PC-3 (cell line): ENCODE results near the gene ELANE. TPM values are rescaled to one million over a fixed set of nuclear protein-coding genes. Genes with fewer than 3 reads are reported as not detected.

ENCODE experiments used
- ATAC-seq: fragments of 200-7000 bp; cut with Tn5 transposase; 2 replicates; pipeline ENCODE4 v1.9.1; 2020; ENCODE audit warnings: mild to moderate bottlenecking, moderate library complexity
- BruUV-seq: library from RNA; stranded (reverse); fragments of 400-500 nt; replicated peaks from 2 replicates; lab custom pipeline; 2021; lab: Mats Ljungman, UMichigan
- CTCF ChIA-PET: fragments of 300-600 bp; sonication (Branson Sonifier 250); formaldehyde crosslinking; loops from one replicate; lab custom pipeline; 2022; ENCODE audit warnings: antibody characterized with exemption; lab: Charles Lee
- POLR2A ChIA-PET: fragments of 300-600 bp; sonication (Branson Sonifier 250); formaldehyde crosslinking; loops from one replicate; lab custom pipeline; 2022; ENCODE audit warnings: antibody characterized with exemption; ENCODE audit not compliant: unreplicated experiment; lab: Charles Lee
- DNase-seq: peaks from one replicate; pipeline ENCODE4 v3.0.0-alpha.2; 2015
- H2AFZ ChIP-seq: fragments of 300-600 bp; sonication (generic); 2 replicates; pipeline ENCODE4 v1.6.0; 2016; ENCODE audit warnings: antibody characterized with exemption, low read length
- H3F3A ChIP-seq: fragments of 300-600 bp; sonication (generic); one replicate; pipeline ENCODE4 v1.6.0; 2017; ENCODE audit warnings: antibody characterized with exemption, low read length, control low read depth, mild to moderate bottlenecking; ENCODE audit not compliant: unreplicated experiment
- H3K27ac ChIP-seq: fragments of 300-600 bp; sonication (generic); 2 replicates; pipeline ENCODE4 v1.5.1; 2016; ENCODE audit warnings: mild to moderate bottlenecking, low read length
- H3K27me3 ChIP-seq: fragments of 300-600 bp; sonication (generic); 2 replicates; pipeline ENCODE4 v1.6.1; 2016; ENCODE audit warnings: low read length, mixed read lengths
- H3K36me3 ChIP-seq: fragments of 300-600 bp; sonication (generic); 2 replicates; pipeline ENCODE4 v1.6.1; 2016; ENCODE audit warnings: low read depth, mixed run types, low read length, mixed read lengths
- H3K4me1 ChIP-seq: fragments of 300-600 bp; sonication (generic); 2 replicates; pipeline ENCODE4 v1.5.1; 2016; ENCODE audit warnings: low read length; ENCODE audit not compliant: insufficient read depth
- H3K4me2 ChIP-seq: fragments of 300-600 bp; sonication (generic); 2 replicates; pipeline ENCODE4 v1.6.0; 2016; ENCODE audit warnings: low read length
- H3K4me3 ChIP-seq: fragments of 300-600 bp; sonication (generic); 2 replicates; pipeline ENCODE4 v1.5.1; 2016; ENCODE audit warnings: mild to moderate bottlenecking, low read length, mixed read lengths
- H3K79me2 ChIP-seq: fragments of 300-600 bp; sonication (generic); 2 replicates; pipeline ENCODE4 v1.6.1; 2017; ENCODE audit warnings: low read length, mixed read lengths
- H3K9ac ChIP-seq: fragments of 300-600 bp; sonication (generic); 2 replicates; pipeline ENCODE4 v1.6.0; 2016; ENCODE audit warnings: mild to moderate bottlenecking, low read length
- H3K9me2 ChIP-seq: fragments of 300-600 bp; sonication (generic); replicated peaks from 2 replicates; pipeline ENCODE4 v1.6.1; 2016; ENCODE audit warnings: mixed run types, low read length, mixed read lengths
- H3K9me3 ChIP-seq: fragments of 300-600 bp; sonication (generic); 2 replicates; pipeline ENCODE4 v1.6.1; 2016; ENCODE audit warnings: low read length, mixed read lengths
- H4K20me1 ChIP-seq: fragments of 300-600 bp; sonication (generic); 2 replicates; pipeline ENCODE4 v1.6.1; 2016; ENCODE audit warnings: low read length, mixed read lengths
- CTCF ChIP-seq: fragments of 300-600 bp; sonication (generic); conservative IDR thresholded peaks from 2 replicates; pipeline ENCODE4 v1.5.1; 2017; ENCODE audit warnings: antibody characterized with exemption, low read depth, mild to moderate bottlenecking, low read length
- EZH2 ChIP-seq: fragments of 300-600 bp; sonication (generic); IDR thresholded peaks from one replicate; pipeline ENCODE4 v1.6.1; 2017; ENCODE audit warnings: antibody characterized with exemption, mild to moderate bottlenecking, low read length; ENCODE audit not compliant: unreplicated experiment
- EZH2phosphoT487 ChIP-seq: fragments of 300-600 bp; sonication (generic); IDR thresholded peaks from 2 replicates; pipeline ENCODE4 v1.6.1; 2018; ENCODE audit warnings: mild to moderate bottlenecking, antibody characterized with exemption, low read length, borderline replicate concordance
- intact Hi-C: fragments of 100-400 bp; cut with micrococcal nuclease; formaldehyde crosslinking; loops from 2 replicates; pipeline ENCODE4 v1.9.0; 2023
- total RNA-seq: library from RNA; depleted of rRNA; stranded (reverse); fragments of >200 nt; gene quantifications from 2 replicates; pipeline ENCODE4 v1.2.3, GENCODE V29; 2014

Gene ELANE
- total RNA-seq, 1 experiment from 2014 or later, result not detected

GRCh38 chr19:843180-843835 is 8.8 kb upstream of the ELANE start:
- no TSS peak for BruUV-seq
- DNase-seq (peak; percentile 31), ATAC-seq (peak; percentile 69)
- TF ChIP-seq EZH2phosphoT487 (no peak), EZH2 (no peak), CTCF (no peak; the same call in 1 of the 2 replicates)
- Histone ChIP-seq H3K27ac (no peak overlapping the region), H3K9me3 (no peaks in the 10 kb centered on the region), H3K9ac (no peak overlapping the region), H3K36me3 (no peaks in the 10 kb centered on the region), H4K20me1 (no peaks in the 10 kb centered on the region), H2AFZ (peak overlapping the region; percentile 59), H3F3A (no peaks in the 10 kb centered on the region), H3K4me3 (peak overlapping the region; percentile 57), H3K4me1 (peaks cover 4% of the 10 kb centered on the region; the same call in 1 of the 2 replicates), H3K79me2 (no peaks in the 10 kb centered on the region), H3K4me2 (peak overlapping the region; percentile 84), H3K27me3 (peaks cover 21% of the 10 kb centered on the region), H3K9me2 (no peaks in the 10 kb centered on the region)
- ChIA-PET POLR2A (no interaction called here), CTCF (no interaction called here)
- intact Hi-C loops, result no loop called here

- TF ChIP-seq EZH2phosphoT487, result no peak
- TF ChIP-seq EZH2, result no peak
- no peak for TF ChIP-seq CTCF
- ChIA-PET CTCF (no interaction called here), POLR2A (no interaction called here)
- no peaks in the 10 kb centered on the region for H4K20me1 ChIP-seq
- peak overlapping the region; percentile 59; the same call in 1 of the 2 replicates for H2AFZ ChIP-seq
- intact Hi-C loops, result no loop called here
- no peaks in the 10 kb centered on the region for H3F3A ChIP-seq
- no TSS peak for BruUV-seq
- H3K4me2 ChIP-seq, result peak overlapping the region; percentile 84
- H3K79me2 ChIP-seq, result no peaks in the 10 kb centered on the region
- peak overlapping the region; percentile 57; the same call in 1 of the 2 replicates for H3K4me3 ChIP-seq
- H3K36me3 ChIP-seq, result no peaks in the 10 kb centered on the region
- no peak overlapping the region for H3K27ac ChIP-seq
- ATAC-seq (no peak; the same call in 1 of the 2 replicates), DNase-seq (no peak)
- peaks cover 23% of the 10 kb centered on the region for H3K27me3 ChIP-seq
- no peak overlapping the region for H3K9ac ChIP-seq
- H3K4me1 ChIP-seq, result peaks cover 4% of the 10 kb centered on the region; the same call in 1 of the 2 replicates
- no peaks in the 10 kb centered on the region for H3K9me2 ChIP-seq
- H3K9me3 ChIP-seq, result no peaks in the 10 kb centered on the region
These were observed 8.1 kb upstream of the ELANE start for GRCh38 chr19:843836-844545.
